Measurements from ENCODE around the gene NOP9. TPM values are rescaled to one million over a fixed set of nuclear protein-coding genes. Genes with fewer than 3 reads are reported as not detected.

The NOP9 gene
- total RNA-seq, 1 experiment from 2014 or later: 25.3 TPM

DNA sequence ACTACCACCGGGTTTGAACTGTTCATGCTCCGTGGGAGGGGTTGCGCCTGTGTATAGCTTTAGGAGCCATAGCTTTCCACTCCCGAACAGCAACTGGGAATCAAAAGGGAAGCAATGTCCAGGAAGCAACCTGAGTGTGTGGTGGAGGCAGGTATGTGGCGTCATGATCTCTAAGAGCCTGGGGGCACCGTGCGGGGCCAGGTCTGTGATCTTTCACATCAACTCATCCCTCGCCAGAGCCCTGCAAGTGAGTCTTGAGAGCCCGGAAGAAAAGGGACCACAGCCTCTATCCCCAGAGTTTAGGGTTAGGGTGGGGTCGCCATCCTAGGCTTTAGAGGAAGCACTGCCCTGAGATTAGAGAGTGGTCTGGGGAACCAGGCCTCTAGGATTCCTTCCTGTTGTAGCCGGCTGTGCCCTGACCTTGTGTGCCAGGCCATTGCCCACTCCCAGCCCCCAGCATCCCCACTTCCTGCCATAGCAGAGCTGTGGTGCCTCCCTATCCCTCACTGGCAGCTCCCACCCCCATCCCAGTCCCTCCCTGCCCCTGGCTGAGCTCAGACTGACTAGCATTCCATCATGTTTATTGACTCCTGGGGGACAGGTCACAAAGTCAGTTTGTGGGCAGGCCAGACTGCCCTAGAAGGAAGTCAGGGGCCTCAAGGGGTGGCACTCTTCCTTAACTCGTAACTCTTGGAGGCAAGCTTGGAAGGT is 36.0 kb downstream of the NOP9 start:
- no peak for ATAC-seq
- POLR2A ChIA-PET: no interaction called here
- no peak for DNase-seq (ENCODE audit: low read depth, low spot score)
- TF ChIP-seq POLR2AphosphoS5 (IDR thresholded peaks at IDR 0.05; ENCODE audit: low read depth, low read length) (no peak), TCF7L2 (IDR thresholded peaks at IDR 0.05; ENCODE audit: low read depth, low read length) (no peak), SIN3A (IDR thresholded peaks at IDR 0.05; ENCODE audit: borderline replicate concordance, insufficient read depth, low read depth, low read length) (no peak)
- TF ChIP-seq, protein P1, sequence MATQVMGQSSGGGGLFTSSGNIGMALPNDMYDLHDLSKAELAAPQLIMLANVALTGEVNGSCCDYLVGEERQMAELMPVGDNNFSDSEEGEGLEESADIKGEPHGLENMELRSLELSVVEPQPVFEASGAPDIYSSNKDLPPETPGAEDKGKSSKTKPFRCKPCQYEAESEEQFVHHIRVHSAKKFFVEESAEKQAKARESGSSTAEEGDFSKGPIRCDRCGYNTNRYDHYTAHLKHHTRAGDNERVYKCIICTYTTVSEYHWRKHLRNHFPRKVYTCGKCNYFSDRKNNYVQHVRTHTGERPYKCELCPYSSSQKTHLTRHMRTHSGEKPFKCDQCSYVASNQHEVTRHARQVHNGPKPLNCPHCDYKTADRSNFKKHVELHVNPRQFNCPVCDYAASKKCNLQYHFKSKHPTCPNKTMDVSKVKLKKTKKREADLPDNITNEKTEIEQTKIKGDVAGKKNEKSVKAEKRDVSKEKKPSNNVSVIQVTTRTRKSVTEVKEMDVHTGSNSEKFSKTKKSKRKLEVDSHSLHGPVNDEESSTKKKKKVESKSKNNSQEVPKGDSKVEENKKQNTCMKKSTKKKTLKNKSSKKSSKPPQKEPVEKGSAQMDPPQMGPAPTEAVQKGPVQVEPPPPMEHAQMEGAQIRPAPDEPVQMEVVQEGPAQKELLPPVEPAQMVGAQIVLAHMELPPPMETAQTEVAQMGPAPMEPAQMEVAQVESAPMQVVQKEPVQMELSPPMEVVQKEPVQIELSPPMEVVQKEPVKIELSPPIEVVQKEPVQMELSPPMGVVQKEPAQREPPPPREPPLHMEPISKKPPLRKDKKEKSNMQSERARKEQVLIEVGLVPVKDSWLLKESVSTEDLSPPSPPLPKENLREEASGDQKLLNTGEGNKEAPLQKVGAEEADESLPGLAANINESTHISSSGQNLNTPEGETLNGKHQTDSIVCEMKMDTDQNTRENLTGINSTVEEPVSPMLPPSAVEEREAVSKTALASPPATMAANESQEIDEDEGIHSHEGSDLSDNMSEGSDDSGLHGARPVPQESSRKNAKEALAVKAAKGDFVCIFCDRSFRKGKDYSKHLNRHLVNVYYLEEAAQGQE (IDR thresholded peaks at IDR 0.05; ENCODE audit: insufficient read depth in 1 of 2, low read depth in 2 of 2, low read length in 1 of 2): no peak
- TF ChIP-seq, protein P2, sequence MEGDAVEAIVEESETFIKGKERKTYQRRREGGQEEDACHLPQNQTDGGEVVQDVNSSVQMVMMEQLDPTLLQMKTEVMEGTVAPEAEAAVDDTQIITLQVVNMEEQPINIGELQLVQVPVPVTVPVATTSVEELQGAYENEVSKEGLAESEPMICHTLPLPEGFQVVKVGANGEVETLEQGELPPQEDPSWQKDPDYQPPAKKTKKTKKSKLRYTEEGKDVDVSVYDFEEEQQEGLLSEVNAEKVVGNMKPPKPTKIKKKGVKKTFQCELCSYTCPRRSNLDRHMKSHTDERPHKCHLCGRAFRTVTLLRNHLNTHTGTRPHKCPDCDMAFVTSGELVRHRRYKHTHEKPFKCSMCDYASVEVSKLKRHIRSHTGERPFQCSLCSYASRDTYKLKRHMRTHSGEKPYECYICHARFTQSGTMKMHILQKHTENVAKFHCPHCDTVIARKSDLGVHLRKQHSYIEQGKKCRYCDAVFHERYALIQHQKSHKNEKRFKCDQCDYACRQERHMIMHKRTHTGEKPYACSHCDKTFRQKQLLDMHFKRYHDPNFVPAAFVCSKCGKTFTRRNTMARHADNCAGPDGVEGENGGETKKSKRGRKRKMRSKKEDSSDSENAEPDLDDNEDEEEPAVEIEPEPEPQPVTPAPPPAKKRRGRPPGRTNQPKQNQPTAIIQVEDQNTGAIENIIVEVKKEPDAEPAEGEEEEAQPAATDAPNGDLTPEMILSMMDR (IDR thresholded peaks at IDR 0.05): no peak
- Histone ChIP-seq H3K9me3 (ENCODE audit: control insufficient read depth, insufficient read depth, low read depth, low read length) (no peaks in the 10 kb centered on the region), H3K27ac (ENCODE audit: low read length) (no peak overlapping the region), H3K27me3 (ENCODE audit: control insufficient read depth, insufficient read depth, low read length) (no peaks in the 10 kb centered on the region), H3K4me1 (ENCODE audit: control insufficient read depth, insufficient read depth, low read length) (peaks cover 3% of the 10 kb centered on the region; the same call in 1 of the 2 replicates), H3K36me3 (ENCODE audit: control insufficient read depth, insufficient read depth, low read length) (no peaks in the 10 kb centered on the region), H3K4me3 (ENCODE audit: low read depth in 2 of 2, low read length in 2 of 2) (no peak overlapping the region)
- BruUV-seq (replicated peaks): no TSS peak
- intact Hi-C loops (cut with micrococcal nuclease; ENCODE audit: unreplicated experiment): no loop called here
- CTCF ChIA-PET: interaction anchor here (1.0 kb wide), 1 partner anchor 12 kb away, joined by 6 read pairs; no protein-coding TSS in a partner anchor
- in situ Hi-C loops (cut with HindIII; ENCODE audit: low pct_unique_long_range_greater_than_20kb, low sequenced_read_pairs): loop anchor here (10.0 kb wide), 1 partner anchor 99 kb away; no protein-coding TSS in a partner anchor

DNA sequence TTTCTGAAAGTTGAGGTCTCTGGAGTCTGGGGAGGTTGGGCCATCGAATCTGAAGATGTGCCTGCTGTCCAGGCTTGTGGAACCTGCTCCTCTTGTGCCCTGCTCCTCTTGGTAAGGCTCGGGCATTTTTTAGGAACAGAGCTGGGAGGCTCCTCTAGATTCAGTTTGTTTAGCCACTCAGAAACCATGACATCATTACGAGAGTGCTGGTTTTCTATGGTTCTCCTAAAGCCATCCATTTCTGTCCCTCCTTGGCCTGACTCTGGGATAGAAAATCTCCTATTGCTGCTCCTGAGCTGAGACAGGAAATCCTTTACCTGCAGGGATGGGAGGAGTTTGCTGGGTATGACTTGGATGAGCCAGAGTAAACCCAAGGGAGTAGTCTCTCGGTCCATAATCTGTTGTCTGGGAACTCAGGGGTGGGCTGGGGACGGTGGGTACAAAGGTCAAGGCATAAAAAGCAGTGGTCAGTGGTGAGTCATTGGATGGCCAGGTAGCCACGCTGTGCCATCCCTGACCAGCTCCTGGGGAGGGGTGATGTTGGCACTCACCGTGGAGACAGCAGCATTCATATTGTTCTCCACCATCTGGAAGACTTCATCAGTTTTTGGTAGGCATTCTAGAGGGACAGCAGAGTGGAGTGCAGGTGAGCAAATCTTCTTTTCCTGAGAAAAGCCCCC is 37.6 kb downstream of the NOP9 start:
- BruUV-seq (replicated peaks): no TSS peak
- in situ Hi-C loops (cut with HindIII; ENCODE audit: low pct_unique_long_range_greater_than_20kb, low sequenced_read_pairs) (loop anchor here (10.0 kb wide), 1 partner anchor 98 kb away; no protein-coding TSS in a partner anchor), intact Hi-C loops (cut with micrococcal nuclease; ENCODE audit: unreplicated experiment) (no loop called here)
- no peak for ATAC-seq
- peaks cover 3% of the 10 kb centered on the region; the same call in 1 of the 2 replicates for H3K4me1 ChIP-seq (ENCODE audit: control insufficient read depth, insufficient read depth, low read length)
- no peak for TF ChIP-seq TCF7L2 (IDR thresholded peaks at IDR 0.05; ENCODE audit: low read depth, low read length)
- TF ChIP-seq, protein P2 (IDR thresholded peaks at IDR 0.05): no peak
- no peak for TF ChIP-seq SIN3A (IDR thresholded peaks at IDR 0.05; ENCODE audit: borderline replicate concordance, insufficient read depth, low read depth, low read length)
- TF ChIP-seq, protein P1 (IDR thresholded peaks at IDR 0.05; ENCODE audit: insufficient read depth in 1 of 2, low read depth in 2 of 2, low read length in 1 of 2): no peak
- TF ChIP-seq POLR2AphosphoS5 (IDR thresholded peaks at IDR 0.05; ENCODE audit: low read depth, low read length): no peak
- H3K36me3 ChIP-seq (ENCODE audit: control insufficient read depth, insufficient read depth, low read length): no peaks in the 10 kb centered on the region
- DNase-seq (ENCODE audit: low read depth, low spot score): no peak
- ChIA-PET CTCF (interaction anchor here (1.2 kb wide), 2 partner anchors 95 to 100 kb away, joined by 3 to 4 read pairs; no protein-coding TSS in a partner anchor), POLR2A (no interaction called here)
- no peaks in the 10 kb centered on the region; the same call in 1 of the 2 replicates for H3K27me3 ChIP-seq (ENCODE audit: control insufficient read depth, insufficient read depth, low read length)
- H3K9me3 ChIP-seq (ENCODE audit: control insufficient read depth, insufficient read depth, low read depth, low read length): no peaks in the 10 kb centered on the region
- no peak overlapping the region for H3K4me3 ChIP-seq (ENCODE audit: low read depth in 2 of 2, low read length in 2 of 2)
- H3K27ac ChIP-seq (ENCODE audit: low read length): no peak overlapping the region
